ENCODE results near the gene RPL37. TPM values are rescaled to one million over a fixed set of nuclear protein-coding genes. Genes with fewer than 3 reads are reported as not detected.
"Not testable (repeated sequence)": the region's sequence is repeated elsewhere in the genome, so short reads cannot be mapped to it uniquely, and the experiment has no call there.

The RPL37 gene
- total and polyA plus RNA-seq, 8 donors, result 544 to 1,157 (median 813) TPM

DNA sequence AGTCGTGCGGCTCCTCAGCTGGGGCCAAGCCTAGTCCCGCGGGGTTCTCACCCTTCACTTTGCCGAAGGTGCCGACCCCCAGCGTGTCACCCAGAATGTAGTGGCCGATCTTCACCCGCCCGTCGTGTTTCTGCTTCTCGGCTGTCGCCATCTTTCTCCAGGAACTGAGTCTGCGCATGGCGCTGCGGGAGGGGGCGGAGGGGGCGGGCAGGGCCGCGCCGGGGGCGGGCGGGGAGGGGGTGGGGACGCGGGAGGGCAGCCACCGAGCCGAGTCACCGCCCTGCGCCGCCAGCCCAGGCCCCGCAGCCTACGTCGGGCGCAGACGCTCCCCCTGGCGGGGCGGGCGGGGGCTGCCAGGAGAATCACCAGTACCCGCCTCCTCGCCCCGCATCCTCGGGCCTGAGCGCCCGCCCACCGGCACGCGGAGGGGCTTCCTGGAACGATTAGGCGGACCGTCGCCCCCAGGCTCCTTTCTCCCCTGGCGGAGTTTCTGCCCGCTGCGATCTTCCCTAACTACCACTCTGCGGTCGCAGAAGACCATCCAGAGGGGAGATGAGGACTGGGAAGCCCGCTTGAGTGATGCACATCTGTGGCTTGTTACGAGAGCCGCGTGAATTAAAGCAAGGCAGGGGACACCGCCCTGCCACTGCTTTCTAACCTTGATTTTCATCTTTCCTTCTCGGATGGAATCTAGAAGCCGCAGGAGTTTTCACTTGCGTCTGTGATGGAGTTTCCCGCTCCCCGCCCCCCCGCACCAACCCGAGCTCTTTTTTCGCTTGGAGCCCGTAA is 36.8 kb downstream of the RPL37 start, which contains the start of gene PRKAA1:
Gene PRKAA1 (minus strand): TSS at position 363 of the 789 bp plus-strand sequence. CDS start 185 bp downstream, at position 178.
- WGBS, 2 donors, result 0 to 1% methylated on average over 58 to 70 of the region's 70 CpGs
- TF ChIP-seq, protein P1, sequence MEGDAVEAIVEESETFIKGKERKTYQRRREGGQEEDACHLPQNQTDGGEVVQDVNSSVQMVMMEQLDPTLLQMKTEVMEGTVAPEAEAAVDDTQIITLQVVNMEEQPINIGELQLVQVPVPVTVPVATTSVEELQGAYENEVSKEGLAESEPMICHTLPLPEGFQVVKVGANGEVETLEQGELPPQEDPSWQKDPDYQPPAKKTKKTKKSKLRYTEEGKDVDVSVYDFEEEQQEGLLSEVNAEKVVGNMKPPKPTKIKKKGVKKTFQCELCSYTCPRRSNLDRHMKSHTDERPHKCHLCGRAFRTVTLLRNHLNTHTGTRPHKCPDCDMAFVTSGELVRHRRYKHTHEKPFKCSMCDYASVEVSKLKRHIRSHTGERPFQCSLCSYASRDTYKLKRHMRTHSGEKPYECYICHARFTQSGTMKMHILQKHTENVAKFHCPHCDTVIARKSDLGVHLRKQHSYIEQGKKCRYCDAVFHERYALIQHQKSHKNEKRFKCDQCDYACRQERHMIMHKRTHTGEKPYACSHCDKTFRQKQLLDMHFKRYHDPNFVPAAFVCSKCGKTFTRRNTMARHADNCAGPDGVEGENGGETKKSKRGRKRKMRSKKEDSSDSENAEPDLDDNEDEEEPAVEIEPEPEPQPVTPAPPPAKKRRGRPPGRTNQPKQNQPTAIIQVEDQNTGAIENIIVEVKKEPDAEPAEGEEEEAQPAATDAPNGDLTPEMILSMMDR (IDR thresholded peaks at IDR 0.05), result peak; percentile 58 to 70 (median 66)
- peak within 1 kb of the TSS; percentile 49 to 93 (median 89) for H3K4me3 ChIP-seq
- no peak for FAIRE-seq
- peak; percentile 92 to 97 (median 94) for ATAC-seq
- H3K36me3 ChIP-seq, result no peaks in the 10 kb centered on the region
- peak within 1 kb of the TSS; percentile 76 to 91 (median 84) for H3K27ac ChIP-seq
- no peaks in the 10 kb centered on the region for H3K27me3 ChIP-seq
- no peaks in the 10 kb centered on the region for H3K9me3 ChIP-seq
- H3K4me1 ChIP-seq, result peaks cover 6 to 11% (median 6%) of the 10 kb centered on the region in 3 donors
- intact Hi-C loops (cut with DNase I), result no loop called here
- DNase-seq, result peak; percentile 83 to 93 (median 88)

DNA sequence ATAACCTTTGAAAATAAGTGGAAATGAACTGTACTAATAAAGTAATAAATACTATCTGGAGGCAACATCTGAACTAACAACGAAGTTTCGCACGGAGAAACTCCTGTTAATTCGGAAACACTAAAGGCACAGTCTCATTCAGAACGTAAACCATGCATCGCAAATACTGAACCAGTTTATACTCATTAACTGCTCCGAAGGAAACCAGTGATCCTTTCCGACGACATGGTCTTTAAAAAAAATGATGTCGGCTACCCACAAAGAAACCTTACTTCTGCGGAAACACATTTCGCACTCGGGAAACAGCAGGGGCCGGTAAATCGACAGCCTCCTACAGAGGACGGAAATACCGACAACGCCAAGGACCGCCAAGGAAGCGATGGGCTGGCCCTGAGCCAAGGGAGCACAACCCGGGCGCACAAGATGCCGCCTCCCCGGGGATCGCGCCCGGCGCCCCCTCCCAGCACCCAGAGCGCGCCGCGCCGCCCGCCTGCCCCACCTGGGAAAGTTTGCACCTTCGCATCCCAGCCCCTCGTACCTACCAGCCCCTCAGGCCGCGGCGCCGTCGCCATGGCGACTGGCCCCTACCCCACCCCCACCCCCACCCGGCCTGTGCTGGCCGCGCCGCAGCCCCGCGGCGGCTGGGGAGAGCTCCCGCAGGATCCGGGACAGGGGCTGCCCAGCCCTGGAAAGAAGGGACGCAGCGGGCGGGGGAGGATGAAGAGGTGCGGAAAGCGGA is 37.6 kb downstream of the RPL37 start:
- FAIRE-seq (no peak), DNase-seq (peak; percentile 42 to 89 (median 76)), ATAC-seq (peak; percentile 57 to 72 (median 66))
- Histone ChIP-seq H3K4me1 (peaks cover 6 to 11% (median 6%) of the 10 kb centered on the region in 3 donors), H3K27ac (peak overlapping the region; percentile 76 to 91 (median 84)), H3K27me3 (no peaks in the 10 kb centered on the region), H3K36me3 (no peaks in the 10 kb centered on the region), H3K9me3 (no peaks in the 10 kb centered on the region), H3K4me3 (peak overlapping the region; percentile 49 to 93 (median 89))
- intact Hi-C loops (cut with DNase I), result no loop called here
- TF ChIP-seq, protein P1 (IDR thresholded peaks at IDR 0.05), result no peak
- 1% methylated on average over 54 to 56 of the region's 56 CpGs for WGBS, 2 donors

DNA sequence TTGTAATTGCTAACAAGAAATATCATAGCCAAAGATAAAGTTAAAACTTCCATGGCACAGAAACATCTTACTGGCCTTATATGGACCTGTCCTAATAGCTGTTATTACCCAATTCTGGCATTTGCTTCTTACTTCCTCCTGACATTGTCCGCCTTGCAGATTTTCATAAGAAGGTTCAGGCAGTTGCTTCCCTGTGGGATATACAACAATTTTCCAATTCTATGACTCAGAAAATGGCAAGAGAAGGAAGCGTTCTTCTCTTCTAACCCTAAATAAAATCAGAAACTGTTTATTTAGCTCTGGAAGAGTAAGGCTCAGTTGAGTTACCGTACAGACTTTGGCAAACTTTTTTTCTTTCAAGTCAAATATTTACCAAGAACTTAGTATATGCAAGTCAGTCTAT is 38.5 kb downstream of the RPL37 start:
- no peak for FAIRE-seq
- peak in 1 of 4 donors; percentile 30 for ATAC-seq
- H3K9me3 ChIP-seq, result no peaks in the 10 kb centered on the region
- H3K36me3 ChIP-seq, result no peaks in the 10 kb centered on the region
- peak overlapping the region in 2 of 4 donors; percentile 89 to 91 for H3K27ac ChIP-seq
- WGBS, 2 donors, result 6 to 11% methylated on average over 3 of the region's 3 CpGs
- TF ChIP-seq, protein P1 (IDR thresholded peaks at IDR 0.05), result no peak
- no peak for DNase-seq
- intact Hi-C loops (cut with DNase I), result no loop called here
- peaks cover 13 to 18% (median 15%) of the 10 kb centered on the region in 3 donors for H3K4me1 ChIP-seq
- peak overlapping the region in 2 of 4 donors; percentile 90 to 93 for H3K4me3 ChIP-seq
- no peaks in the 10 kb centered on the region for H3K27me3 ChIP-seq

DNA sequence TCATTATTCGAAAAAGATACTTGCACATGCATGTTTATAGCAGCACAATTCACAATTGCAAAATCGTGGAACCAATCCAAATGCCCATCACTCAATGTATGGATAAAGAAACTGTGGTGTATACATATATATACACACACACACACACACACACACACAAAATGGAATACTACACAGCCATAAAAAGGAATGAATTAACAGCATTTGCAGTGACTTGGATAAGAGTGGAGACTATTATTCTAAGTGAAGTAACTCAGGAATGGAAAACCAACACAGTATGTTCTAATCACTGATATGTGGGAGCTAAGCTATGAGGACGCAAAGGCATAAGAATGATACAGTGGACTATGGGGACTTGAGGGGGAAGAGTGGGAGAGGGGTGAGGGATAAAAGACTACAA is 40.1 kb downstream of the RPL37 start:
- intact Hi-C loops (cut with DNase I); DNase-seq; H3K27me3 ChIP-seq; H3K36me3 ChIP-seq; H3K9me3 ChIP-seq; FAIRE-seq; H3K4me3 ChIP-seq; ATAC-seq; H3K27ac ChIP-seq: not testable (repeated sequence)
- H3K4me1 ChIP-seq, result peaks cover 13 to 23% (median 19%) of the 10 kb centered on the region in 3 donors
- WGBS, 2 donors, result 77 to 94% methylated on average over 3 of the region's 3 CpGs

DNA sequence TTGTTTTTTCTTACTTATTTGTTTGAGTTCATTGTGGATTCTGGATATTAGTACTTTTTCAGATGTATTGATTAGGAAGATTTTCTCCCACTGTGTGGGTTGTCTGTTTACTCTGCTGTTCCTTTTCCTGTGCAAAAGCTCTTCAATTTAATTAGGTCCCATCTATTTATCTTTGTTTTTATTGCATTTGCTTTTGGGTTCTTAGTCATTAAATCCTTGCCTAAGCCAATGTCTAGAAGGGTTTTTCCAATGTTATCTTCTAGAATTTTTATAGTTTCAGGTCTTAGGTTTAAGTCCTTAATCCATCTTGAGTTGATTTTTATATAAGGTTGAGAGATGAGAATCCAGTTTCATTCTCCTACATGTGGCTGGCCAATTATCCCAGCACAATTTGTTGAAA is 40.7 kb downstream of the RPL37 start:
- H3K27me3 ChIP-seq; H3K4me3 ChIP-seq; intact Hi-C loops (cut with DNase I); FAIRE-seq; ATAC-seq; DNase-seq; H3K27ac ChIP-seq; H3K36me3 ChIP-seq; H3K9me3 ChIP-seq: not testable (repeated sequence)
- peaks cover 17 to 28% (median 19%) of the 10 kb centered on the region in 3 donors for H3K4me1 ChIP-seq

DNA sequence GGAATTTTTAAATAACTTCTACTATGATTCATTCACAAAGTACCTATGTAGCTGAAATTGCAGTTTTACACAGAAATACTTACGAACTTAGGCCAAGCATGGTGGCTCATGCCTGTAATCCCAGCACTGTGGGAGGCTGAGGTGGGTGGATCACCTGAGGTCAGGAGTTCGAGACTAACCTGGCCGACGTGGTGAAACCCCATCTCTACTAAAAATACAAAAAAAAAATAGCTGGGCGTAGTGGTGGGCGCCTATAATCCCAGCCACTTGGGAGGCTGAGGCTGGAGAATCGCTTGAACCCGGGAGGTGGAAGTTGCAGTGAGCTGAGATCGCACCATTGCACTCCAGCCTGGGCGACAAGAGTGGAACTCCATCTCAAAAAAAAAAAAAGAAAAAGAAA is 42.3 kb downstream of the RPL37 start:
- H3K27me3 ChIP-seq; H3K9me3 ChIP-seq; DNase-seq; H3K4me3 ChIP-seq; intact Hi-C loops (cut with DNase I); H3K36me3 ChIP-seq; FAIRE-seq; H3K27ac ChIP-seq; ATAC-seq: not testable (repeated sequence)
- 96% methylated on average over 10 of the region's 10 CpGs for WGBS, 2 donors
- H3K4me1 ChIP-seq, result peaks cover 19 to 34% (median 20%) of the 10 kb centered on the region in 3 donors

Measured in pancreas (tissue), 10 donors.